Fibroblast of lung (primary cell): ENCODE data around the gene PROP1. TPM values are rescaled to one million over a fixed set of nuclear protein-coding genes. Genes with fewer than 3 reads are reported as not detected.

Experiments used
- DNase-seq, 2 donors: peaks; one replicate each; pipeline versions ENCODE4 v3.0.0 to v3.0.0-alpha.2; 2010; ENCODE audit warnings: low read depth in 2 of 2
- H2AFZ ChIP-seq: 2 replicates; pipeline ENCODE4 v1.5.1; 2012; ENCODE audit warnings: low read length, control low read depth, inconsistent platforms
- H3K27ac ChIP-seq: 2 replicates; pipeline ENCODE4 v1.5.1; 2011; ENCODE audit warnings: low read length, control low read depth; ENCODE audit not compliant: insufficient read depth
- H3K27me3 ChIP-seq: 2 replicates; pipeline ENCODE4 v1.5.1; 2011; ENCODE audit warnings: mild to moderate bottlenecking, low read length; ENCODE audit not compliant: control insufficient read depth, insufficient read depth
- H3K36me3 ChIP-seq: 2 replicates; pipeline ENCODE4 v1.5.1; 2011; ENCODE audit warnings: low read length; ENCODE audit not compliant: control insufficient read depth, insufficient read depth
- H3K4me1 ChIP-seq: 2 replicates; pipeline ENCODE4 v1.5.1; 2011; ENCODE audit warnings: low read length; ENCODE audit not compliant: control insufficient read depth, insufficient read depth; ENCODE audit errors: extremely low read depth
- H3K4me2 ChIP-seq: 2 replicates; pipeline ENCODE4 v1.5.1; 2011; ENCODE audit warnings: low read length, control low read depth; ENCODE audit not compliant: insufficient read depth; ENCODE audit errors: extremely low read depth
- H3K4me3 ChIP-seq, 4 experiments: fragments of 200-600 bp in 1 of 4; sonication (generic) in 1 of 4; replicated peaks in 1 of 4; 2 replicates each; pipeline ENCODE4 v1.5.1; 2011 to 2016; ENCODE audit warnings: low read length in 4 of 4, low read depth in 3 of 4, mild to moderate bottlenecking in 3 of 4, control low read depth in 2 of 4, inconsistent platforms in 1 of 4, mixed read lengths in 1 of 4; ENCODE audit not compliant: insufficient read depth in 1 of 4; ENCODE audit errors: control extremely low read depth in 1 of 4
- H3K79me2 ChIP-seq: 2 replicates; pipeline ENCODE4 v1.5.1; 2012; ENCODE audit warnings: mild to moderate bottlenecking, low read length, inconsistent platforms; ENCODE audit not compliant: control insufficient read depth, insufficient read depth
- H3K9ac ChIP-seq: 2 replicates; pipeline ENCODE4 v1.5.1; 2011; ENCODE audit warnings: mild to moderate bottlenecking, low read length, control low read depth; ENCODE audit not compliant: insufficient read depth
- H3K9me3 ChIP-seq: 2 replicates; pipeline ENCODE4 v1.5.1; 2012; ENCODE audit warnings: low read depth, low read length; ENCODE audit not compliant: control insufficient read depth, insufficient read depth
- H4K20me1 ChIP-seq: 2 replicates; pipeline ENCODE4 v1.5.1; 2011; ENCODE audit warnings: low read length; ENCODE audit not compliant: control insufficient read depth, insufficient read depth; ENCODE audit errors: extremely low read depth
- CTCF ChIP-seq, 2 donors: IDR thresholded peaks in 1 of 2; conservative IDR thresholded peaks in 1 of 2; 1 replicate in 1 of 2; 2 replicates in 1 of 2; pipeline ENCODE4 v1.5.1; 2011 to 2012; ENCODE audit warnings: low read length in 2 of 2, control low read depth in 1 of 2, inconsistent platforms in 1 of 2, low read depth in 1 of 2, mild to moderate bottlenecking in 1 of 2
- EZH2 ChIP-seq: IDR thresholded peaks from 2 replicates; pipeline ENCODE4 v1.5.1; 2012; ENCODE audit warnings: low read length, control low read depth, mild to moderate bottlenecking; ENCODE audit errors: missing control alignments
- polyA plus RNA-seq, 2 donors: library from polyadenylated mRNA; depleted of rRNA in 1 of 2; stranded (reverse) in 1 of 2; unstranded in 1 of 2; fragments of >200 nt; gene quantifications; 2 replicates each; pipeline ENCODE4 v1.2.1, GENCODE V29; 2011 to 2012; ENCODE audit warnings: missing spikeins in 1 of 2
- total RNA-seq: library from RNA; depleted of rRNA; stranded (reverse); fragments of >200 nt; gene quantifications from 2 replicates; pipeline ENCODE4 v1.2.1, GENCODE V29; 2014

PROP1 gene
- total and polyA plus RNA-seq, 2 donors (not counting 1 experiment from before 2014, with no cell fraction given): not detected

GRCh38 chr5:177982956-177983355, 13.1 kb downstream of the PROP1 start:
- H3K4me3 ChIP-seq: no peak overlapping the region
- no peaks in the 10 kb centered on the region for H4K20me1 ChIP-seq
- no peaks in the 10 kb centered on the region for H3K79me2 ChIP-seq
- no peaks in the 10 kb centered on the region for H3K4me1 ChIP-seq
- no peak overlapping the region for H3K4me2 ChIP-seq
- peaks cover 27% of the 10 kb centered on the region for H3K27me3 ChIP-seq
- H3K9me3 ChIP-seq: no peaks in the 10 kb centered on the region
- H2AFZ ChIP-seq: no peak overlapping the region
- TF ChIP-seq CTCF (conservative IDR thresholded peaks at IDR 0.05 in 1 of 2, IDR thresholded peaks at IDR 0.05 in 1 of 2; ENCODE audit: low read depth in 1 of 2, low read length in 2 of 2) (no peak), EZH2 (no peak)
- H3K27ac ChIP-seq: no peak overlapping the region
- no peak overlapping the region for H3K9ac ChIP-seq
- DNase-seq: no peak
- H3K36me3 ChIP-seq: no peaks in the 10 kb centered on the region

GRCh38 chr5:177982072-177982727, 13.8 kb downstream of the PROP1 start:
- Histone ChIP-seq H3K4me1 (no peaks in the 10 kb centered on the region), H3K36me3 (no peaks in the 10 kb centered on the region), H3K27ac (no peak overlapping the region), H2AFZ (no peak overlapping the region), H4K20me1 (no peaks in the 10 kb centered on the region), H3K4me2 (no peak overlapping the region), H3K4me3 (no peak overlapping the region), H3K79me2 (no peaks in the 10 kb centered on the region), H3K27me3 (peaks cover 24% of the 10 kb centered on the region), H3K9me3 (no peaks in the 10 kb centered on the region), H3K9ac (no peak overlapping the region)
- no peak for DNase-seq
- TF ChIP-seq EZH2 (no peak), CTCF (conservative IDR thresholded peaks at IDR 0.05 in 1 of 2, IDR thresholded peaks at IDR 0.05 in 1 of 2; ENCODE audit: low read depth in 1 of 2, low read length in 2 of 2) (no peak)

DNA sequence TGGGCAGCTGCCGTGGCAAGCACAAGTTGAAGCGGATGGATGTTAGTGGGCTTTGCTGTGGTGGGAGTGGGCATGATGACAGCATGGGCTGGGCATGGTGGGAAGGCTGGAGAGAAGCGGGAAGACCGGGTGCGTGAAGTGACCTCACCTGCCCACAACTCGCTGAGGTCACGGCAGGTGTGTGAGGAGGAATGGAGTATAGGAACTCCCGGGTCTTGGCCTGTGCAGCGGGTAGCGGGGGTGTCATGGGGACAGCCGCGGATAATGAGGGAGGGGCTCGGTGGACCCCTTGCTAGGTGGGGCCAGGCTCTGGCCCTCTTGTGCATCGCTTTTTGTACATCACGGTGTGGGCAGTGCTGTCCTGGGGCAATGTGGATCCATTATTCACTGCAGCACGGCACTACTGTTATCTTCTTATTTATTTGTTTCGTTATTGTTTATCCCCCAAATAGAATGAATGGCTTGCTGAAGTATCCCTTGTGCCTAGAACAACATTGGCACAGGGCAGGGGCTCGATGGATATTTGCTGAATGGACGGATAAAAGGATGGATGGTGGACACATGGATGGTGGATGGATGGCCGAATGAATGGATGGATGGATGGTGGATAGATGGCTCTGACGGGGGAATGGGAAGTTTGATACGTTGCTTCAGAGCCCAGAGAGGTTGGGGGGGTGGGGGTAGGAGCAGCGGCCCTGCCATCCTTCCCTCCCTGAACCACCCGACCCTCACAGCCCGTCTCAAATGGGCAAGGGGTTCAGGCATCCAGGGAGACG, 14.6 kb downstream of the PROP1 start:
- Histone ChIP-seq H3K4me1 (no peaks in the 10 kb centered on the region), H3K79me2 (no peaks in the 10 kb centered on the region), H3K27me3 (peaks cover 24% of the 10 kb centered on the region), H3K36me3 (no peaks in the 10 kb centered on the region), H3K9me3 (no peaks in the 10 kb centered on the region), H3K9ac (no peak overlapping the region), H3K27ac (no peak overlapping the region), H2AFZ (no peak overlapping the region), H3K4me3 (no peak overlapping the region), H3K4me2 (no peak overlapping the region), H4K20me1 (no peaks in the 10 kb centered on the region)
- no peak for DNase-seq
- TF ChIP-seq EZH2 (no peak), CTCF (conservative IDR thresholded peaks at IDR 0.05 in 1 of 2, IDR thresholded peaks at IDR 0.05 in 1 of 2; ENCODE audit: low read depth in 1 of 2, low read length in 2 of 2) (no peak)
